Ectodermal cell (in vitro differentiated cells): ENCODE measurements around the gene PURA.

Source experiments
- H3K27ac ChIP-seq: 2 replicates; pipeline ENCODE4 v1.7.0; 2013; ENCODE audit warnings: mild to moderate bottlenecking, low read depth, low read length; ENCODE audit not compliant: insufficient read depth, poor library complexity, severe bottlenecking
- H3K27me3 ChIP-seq: 2 replicates; pipeline ENCODE4 v1.7.0; 2013; ENCODE audit warnings: mild to moderate bottlenecking, low read length; ENCODE audit not compliant: insufficient read depth, control insufficient read depth, poor library complexity, severe bottlenecking
- H3K36me3 ChIP-seq: one replicate; pipeline ENCODE4 v1.7.0; 2013; ENCODE audit warnings: low read length; ENCODE audit not compliant: control insufficient read depth, insufficient read depth
- H3K4me1 ChIP-seq: one replicate; pipeline ENCODE4 v1.7.0; 2013; ENCODE audit warnings: low read length; ENCODE audit not compliant: control insufficient read depth, insufficient read depth
- H3K4me3 ChIP-seq: 2 replicates; pipeline ENCODE4 v1.7.0; 2013; ENCODE audit warnings: low read depth, low read length, control low read depth; ENCODE audit not compliant: insufficient read depth
- H3K9me3 ChIP-seq: 2 replicates; pipeline ENCODE4 v1.7.0; 2013; ENCODE audit warnings: mild to moderate bottlenecking, low read length, moderate library complexity; ENCODE audit not compliant: control insufficient read depth
- WGBS, 2 experiments: methylation state at CpG; one replicate each; pipeline ENCODE4 v1.1.7; 2013; ENCODE audit warnings: missing lambda C conversion rate in 2 of 2; 5-methylcytosine and 5-hydroxymethylcytosine counted together

The PURA gene

GRCh38 chr5:140174014-140174413, 60.1 kb downstream of the PURA start:
- Histone ChIP-seq H3K36me3 (no peaks in the 10 kb centered on the region), H3K27ac (no peak overlapping the region), H3K27me3 (peaks cover 9% of the 10 kb centered on the region), H3K4me1 (peaks cover 9% of the 10 kb centered on the region), H3K9me3 (no peaks in the 10 kb centered on the region), H3K4me3 (no peak overlapping the region)
- WGBS, 2 experiments, result 93 to 94% methylated on average over 2 of the region's 2 CpGs

GRCh38 chr5:140174465-140175366, 60.8 kb downstream of the PURA start, which contains the start of gene CYSTM1:
TSS of gene CYSTM1 (plus strand) at chr5:140175188. CDS start at chr5:140194466, 19,278 bp downstream.
- no peaks in the 10 kb centered on the region for H3K36me3 ChIP-seq
- H3K9me3 ChIP-seq, result no peaks in the 10 kb centered on the region
- H3K27me3 ChIP-seq, result peaks cover 9% of the 10 kb centered on the region
- WGBS, 2 experiments, result 3% methylated on average over 61 of the region's 61 CpGs
- peak within 1 kb of the TSS; percentile 91 for H3K27ac ChIP-seq
- H3K4me1 ChIP-seq, result peaks cover 9% of the 10 kb centered on the region
- peak within 1 kb of the TSS; percentile 98 for H3K4me3 ChIP-seq
